HCT116 (cell line): ENCODE data around the gene CYP26B1. TPM values are rescaled to one million over a fixed set of nuclear protein-coding genes. Genes with fewer than 3 reads are reported as not detected.
A peak's percentile ranks its signal among the peaks of the same experiment; 100 is the strongest.

Experiments used
- ATAC-seq: fragments of 200-7000 bp; cut with Tn5 transposase; 2 replicates; pipeline ENCODE4 v1.9.1; 2020; ENCODE audit warnings: mild to moderate bottlenecking, moderate library complexity
- BruUV-seq: library from RNA; stranded (reverse); fragments of 400-500 nt; replicated peaks from 2 replicates; lab custom pipeline; 2021; lab: Mats Ljungman, UMichigan
- CTCF ChIA-PET: fragments of 300-600 bp; sonication (Branson Sonifier 250); formaldehyde crosslinking; loops from one replicate; lab custom pipeline; 2021; ENCODE audit warnings: antibody characterized with exemption; lab: Charles Lee
- POLR2A ChIA-PET: fragments of 300-600, 350-600 bp; sonication (Branson Sonifier 250); formaldehyde crosslinking; loops from one replicate; lab custom pipeline; 2021; ENCODE audit warnings: antibody characterized with exemption; lab: Charles Lee
- RAD21 ChIA-PET, 2 experiments: fragments of 300-600 bp; sonication (Branson Sonifier 250); formaldehyde crosslinking; loops; one replicate each; lab custom pipeline; 2023; ENCODE audit warnings: low total read pairs in 2 of 2; ENCODE audit not compliant: uncharacterized antibody in 2 of 2, unreplicated experiment in 2 of 2, low non-redundant PET in 1 of 2; lab: Charles Lee
- DNase-seq: peaks from one replicate; pipeline ENCODE4 v3.0.0-alpha.2; 2010; ENCODE audit warnings: low read depth, low spot score
- H2AFZ ChIP-seq: fragments of 200-600 bp; shearing (Covaris generic), sonication (generic); 2 replicates; pipeline ENCODE4 v1.6.1; 2017; ENCODE audit warnings: low read depth, mixed run types, mixed read lengths, antibody characterized with exemption, low read length; ENCODE audit not compliant: poor library complexity, severe bottlenecking
- H3K27ac ChIP-seq: 2 replicates; pipeline ENCODE4 v1.5.1; 2012; ENCODE audit warnings: low read depth, low read length
- H3K27me3 ChIP-seq: fragments of 200-600 bp; sonication (generic); 2 replicates; pipeline ENCODE4 v1.6.1; 2016; ENCODE audit warnings: mixed run types, low read length, mixed read lengths; ENCODE audit not compliant: insufficient read depth
- H3K36me3 ChIP-seq, 2 experiments: fragments of 200-500 bp in 1 of 2; fragments of 200-600 bp in 1 of 2; sonication (Bioruptor generic) in 1 of 2; sonication (generic) in 1 of 2; 2 replicates each; pipeline versions ENCODE4 v1.5.1 to v1.6.1; 2014 to 2016; ENCODE audit warnings: low read length in 2 of 2, inconsistent platforms in 1 of 2, mixed read lengths in 1 of 2, mixed run types in 1 of 2; ENCODE audit not compliant: insufficient read depth in 2 of 2, control insufficient read depth in 1 of 2
- H3K4me1 ChIP-seq, 2 experiments: fragments of 200-600 bp in 1 of 2; sonication (generic) in 1 of 2; 2 replicates each; pipeline versions ENCODE4 v1.5.1 to v1.6.1; 2012 to 2017; ENCODE audit warnings: low read length in 2 of 2, inconsistent platforms in 1 of 2, mild to moderate bottlenecking in 1 of 2, mixed read lengths in 1 of 2, mixed run types in 1 of 2, moderate library complexity in 1 of 2; ENCODE audit not compliant: insufficient read depth in 2 of 2, control insufficient read depth in 1 of 2
- H3K4me2 ChIP-seq: fragments of 200-600 bp; sonication (generic); 2 replicates; pipeline ENCODE4 v1.6.1; 2017; ENCODE audit warnings: mixed run types, low read length, mixed read lengths
- H3K4me3 ChIP-seq, 2 experiments: fragments of 200-600 bp in 1 of 2; sonication (generic) in 1 of 2; replicated peaks in 1 of 2; 2 replicates each; pipeline ENCODE4 v1.5.1; 2011 to 2016; ENCODE audit warnings: low read length in 2 of 2, control low read depth in 1 of 2, low read depth in 1 of 2, mild to moderate bottlenecking in 1 of 2, mixed read lengths in 1 of 2, mixed run types in 1 of 2
- H3K79me2 ChIP-seq: fragments of 200-600 bp; sonication (generic); 2 replicates; pipeline ENCODE4 v1.6.1; 2017; ENCODE audit warnings: mild to moderate bottlenecking, mixed run types, low read length, moderate library complexity, mixed read lengths; ENCODE audit not compliant: insufficient read depth
- H3K9ac ChIP-seq: fragments of 200-600 bp; sonication (generic); 2 replicates; pipeline ENCODE4 v1.6.1; 2016; ENCODE audit warnings: low read length, mixed read lengths
- H3K9me2 ChIP-seq: fragments of 200-600 bp; sonication (generic), shearing (Covaris generic); 2 replicates; pipeline ENCODE4 v1.6.1; 2017; ENCODE audit warnings: mixed run types, mild to moderate bottlenecking, moderate library complexity; ENCODE audit not compliant: insufficient read depth
- H3K9me3 ChIP-seq, 2 experiments: fragments of 200-500 bp in 1 of 2; fragments of 200-600 bp in 1 of 2; sonication (Bioruptor generic) in 1 of 2; sonication (generic) in 1 of 2; 2 replicates each; pipeline ENCODE4 v1.6.1; 2014 to 2017; ENCODE audit warnings: low read length in 2 of 2, mixed read lengths in 2 of 2, inconsistent platforms in 1 of 2, low read depth in 1 of 2, mild to moderate bottlenecking in 1 of 2, mixed run types in 1 of 2, moderate library complexity in 1 of 2; ENCODE audit not compliant: control insufficient read depth in 1 of 2, insufficient read depth in 1 of 2
- H4K20me1 ChIP-seq: fragments of 200-600 bp; sonication (generic), shearing (Covaris generic); 2 replicates; pipeline ENCODE4 v1.6.1; 2017; ENCODE audit warnings: mixed run types, mild to moderate bottlenecking, moderate library complexity; ENCODE audit not compliant: insufficient read depth
- EGR1 ChIP-seq: IDR thresholded peaks from 2 replicates; pipeline ENCODE4 v1.6.1; 2012; ENCODE audit warnings: low read depth
- ELF1 ChIP-seq: IDR thresholded peaks from 2 replicates; pipeline ENCODE4 v1.6.1; 2012; ENCODE audit warnings: low read depth, borderline replicate concordance
- FOSL1 ChIP-seq: IDR thresholded peaks from 2 replicates; pipeline ENCODE4 v1.6.1; 2012; ENCODE audit warnings: low read depth
- POLR2A ChIP-seq: IDR thresholded peaks from 2 replicates; pipeline ENCODE4 v1.7.0; 2011; ENCODE audit warnings: borderline replicate concordance; ENCODE audit not compliant: insufficient read depth, insufficient read length; ENCODE audit errors: extremely low read depth
- RAD21 ChIP-seq: IDR thresholded peaks from 2 replicates; pipeline ENCODE4 v1.6.1; 2012; ENCODE audit warnings: low read depth, mild to moderate bottlenecking
- SIN3A ChIP-seq: IDR thresholded peaks from 2 replicates; pipeline ENCODE4 v1.6.1; 2012; ENCODE audit warnings: low read depth
- SP1 ChIP-seq: IDR thresholded peaks from 2 replicates; pipeline ENCODE4 v1.6.1; 2012; ENCODE audit warnings: low read depth
- TCF7L2 ChIP-seq: IDR thresholded peaks from 2 replicates; pipeline ENCODE4 v1.7.0; 2011; ENCODE audit warnings: borderline replicate concordance, inconsistent platforms; ENCODE audit not compliant: insufficient read depth, insufficient read length; ENCODE audit errors: extremely low read depth
- ZBTB33 ChIP-seq: IDR thresholded peaks from 2 replicates; pipeline ENCODE4 v1.6.1; 2011; ENCODE audit warnings: mild to moderate bottlenecking, low read length, moderate library complexity; ENCODE audit not compliant: insufficient replicate concordance; ENCODE audit errors: extremely low read depth
- ZNF274 ChIP-seq: fragments of 200-500 bp; sonication (Bioruptor generic); IDR thresholded peaks from 2 replicates; pipeline ENCODE4 v1.6.1; 2014; ENCODE audit warnings: mild to moderate bottlenecking, low read depth, low read length, inconsistent platforms
- intact Hi-C: fragments of 100-400 bp; cut with micrococcal nuclease; formaldehyde crosslinking; loops from 2 replicates; pipeline ENCODE4 v1.10.0; 2022
- total RNA-seq: library from RNA; stranded (reverse); gene quantifications from one replicate; pipeline ENCODE4 v1.2.1, GENCODE V29; 2021; ENCODE audit not compliant: unreplicated experiment
- TF ChIP-seq, protein P1 (sequence below): IDR thresholded peaks from 2 replicates; pipeline ENCODE4 v1.6.1; 2012; ENCODE audit warnings: low read depth
- TF ChIP-seq, protein P2 (sequence below), 3 experiments: fragments of 200-600 bp in 1 of 3; sonication (generic) in 1 of 3; IDR thresholded peaks in 2 of 3; conservative IDR thresholded peaks in 1 of 3; 2 replicates each; pipeline ENCODE4 v1.5.1; 2012 to 2017; ENCODE audit warnings: low read depth in 2 of 3, low read length in 2 of 3, antibody characterized with exemption in 1 of 3, borderline replicate concordance in 1 of 3, control low read depth in 1 of 3, mild to moderate bottlenecking in 1 of 3, mixed read lengths in 1 of 3, mixed run types in 1 of 3, moderate library complexity in 1 of 3; ENCODE audit not compliant: insufficient read depth in 1 of 3

Gene CYP26B1
- total RNA-seq, 1 experiment from 2014 or later: 21.1 TPM

DNA sequence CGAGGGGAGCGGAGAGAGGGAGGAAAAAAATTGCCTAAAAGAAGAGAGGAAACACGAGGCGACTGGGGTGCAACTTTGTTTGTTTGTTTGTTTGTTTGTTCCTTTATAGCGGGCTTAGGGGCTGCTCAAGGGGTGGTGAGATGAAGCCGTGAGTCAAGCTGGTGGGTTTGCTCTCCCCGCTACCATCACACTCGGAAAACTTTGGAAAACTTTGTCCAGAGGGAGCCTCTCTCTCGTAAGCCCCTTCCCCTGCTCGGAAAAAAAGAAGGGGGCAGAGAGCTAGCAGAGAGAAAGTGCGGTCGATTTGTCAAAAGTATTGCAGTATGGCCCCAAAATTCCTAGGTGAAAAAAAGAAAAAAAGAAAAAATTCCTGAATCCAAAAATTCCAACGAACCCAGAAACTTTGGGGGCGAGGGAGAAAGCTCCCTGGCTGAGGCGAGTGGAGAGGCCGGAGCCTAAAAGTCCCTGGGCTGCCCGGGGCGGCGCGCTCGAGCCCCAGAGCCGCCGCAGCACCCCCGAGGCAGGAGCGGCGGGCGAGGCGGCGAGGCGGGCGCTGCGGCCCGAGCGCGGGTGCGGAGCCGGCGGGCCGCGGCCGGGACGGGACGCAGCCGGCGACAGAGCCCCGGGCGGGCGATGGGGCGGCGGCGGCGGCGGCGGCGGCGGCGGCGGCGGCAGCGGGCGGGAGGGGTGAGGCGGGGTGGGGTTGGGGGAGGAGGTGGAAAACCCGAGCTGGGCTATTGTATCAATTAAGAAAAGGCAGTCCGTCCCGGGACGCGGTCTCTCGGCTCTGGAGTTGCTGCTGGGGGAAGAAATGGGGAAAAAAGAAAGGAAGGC is 558 bp upstream of the CYP26B1 start (continued):
- TF ChIP-seq, protein P1, sequence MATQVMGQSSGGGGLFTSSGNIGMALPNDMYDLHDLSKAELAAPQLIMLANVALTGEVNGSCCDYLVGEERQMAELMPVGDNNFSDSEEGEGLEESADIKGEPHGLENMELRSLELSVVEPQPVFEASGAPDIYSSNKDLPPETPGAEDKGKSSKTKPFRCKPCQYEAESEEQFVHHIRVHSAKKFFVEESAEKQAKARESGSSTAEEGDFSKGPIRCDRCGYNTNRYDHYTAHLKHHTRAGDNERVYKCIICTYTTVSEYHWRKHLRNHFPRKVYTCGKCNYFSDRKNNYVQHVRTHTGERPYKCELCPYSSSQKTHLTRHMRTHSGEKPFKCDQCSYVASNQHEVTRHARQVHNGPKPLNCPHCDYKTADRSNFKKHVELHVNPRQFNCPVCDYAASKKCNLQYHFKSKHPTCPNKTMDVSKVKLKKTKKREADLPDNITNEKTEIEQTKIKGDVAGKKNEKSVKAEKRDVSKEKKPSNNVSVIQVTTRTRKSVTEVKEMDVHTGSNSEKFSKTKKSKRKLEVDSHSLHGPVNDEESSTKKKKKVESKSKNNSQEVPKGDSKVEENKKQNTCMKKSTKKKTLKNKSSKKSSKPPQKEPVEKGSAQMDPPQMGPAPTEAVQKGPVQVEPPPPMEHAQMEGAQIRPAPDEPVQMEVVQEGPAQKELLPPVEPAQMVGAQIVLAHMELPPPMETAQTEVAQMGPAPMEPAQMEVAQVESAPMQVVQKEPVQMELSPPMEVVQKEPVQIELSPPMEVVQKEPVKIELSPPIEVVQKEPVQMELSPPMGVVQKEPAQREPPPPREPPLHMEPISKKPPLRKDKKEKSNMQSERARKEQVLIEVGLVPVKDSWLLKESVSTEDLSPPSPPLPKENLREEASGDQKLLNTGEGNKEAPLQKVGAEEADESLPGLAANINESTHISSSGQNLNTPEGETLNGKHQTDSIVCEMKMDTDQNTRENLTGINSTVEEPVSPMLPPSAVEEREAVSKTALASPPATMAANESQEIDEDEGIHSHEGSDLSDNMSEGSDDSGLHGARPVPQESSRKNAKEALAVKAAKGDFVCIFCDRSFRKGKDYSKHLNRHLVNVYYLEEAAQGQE: no peak
- TF ChIP-seq POLR2A (no peak), SP1 (no peak)
- TF ChIP-seq, all 23 proteins: peak for 0

DNA sequence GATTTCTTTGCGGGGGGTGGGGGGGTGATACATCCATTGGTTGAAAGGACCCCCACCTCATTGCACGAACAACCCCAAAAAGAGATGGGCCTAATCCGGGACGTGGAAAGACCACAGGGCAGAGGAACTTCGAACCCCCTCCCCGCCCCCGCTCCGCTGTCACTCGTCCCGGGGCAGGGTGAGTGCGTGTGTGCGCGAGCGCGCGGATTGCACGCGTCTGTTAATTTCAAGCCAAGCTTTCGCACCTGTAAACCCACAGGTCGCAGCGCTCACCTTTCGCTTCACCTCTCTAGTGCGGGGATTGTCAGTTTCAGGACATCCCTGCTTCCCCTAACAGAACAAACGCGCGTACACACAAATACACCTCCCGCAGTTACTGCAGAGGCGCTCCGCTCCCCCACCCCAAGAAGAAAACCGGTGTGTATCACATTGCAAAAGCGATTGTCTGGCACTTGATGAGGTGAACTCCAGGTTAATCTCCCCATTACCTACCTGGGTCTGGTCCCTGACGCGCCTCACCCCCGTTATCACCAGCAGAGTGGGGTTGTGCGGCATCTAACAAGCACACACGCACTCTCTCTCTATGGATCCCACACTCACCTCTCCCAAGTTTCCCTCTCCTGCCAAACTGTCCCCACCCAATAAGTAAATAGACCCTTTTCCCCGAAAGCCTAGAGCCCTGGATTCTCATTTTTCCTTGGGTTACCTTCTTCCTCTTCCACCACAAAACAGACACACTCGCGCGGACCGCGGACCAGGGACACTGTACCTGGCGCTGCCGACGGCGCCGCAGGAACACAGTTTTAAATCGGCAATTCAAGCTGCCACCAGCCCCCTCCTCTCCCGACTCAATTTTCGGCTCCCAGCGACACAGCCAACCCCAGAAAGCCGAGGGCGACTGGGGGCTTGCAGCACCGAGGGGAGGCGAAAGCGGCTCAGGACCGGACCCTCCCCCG is 1.0 kb downstream of the CYP26B1 start:
- Histone ChIP-seq H2AFZ (no peak overlapping the region), H3K4me2 (peak overlapping the region; percentile 90), H3K79me2 (no peaks in the 10 kb centered on the region), H3K9me3 (no peaks in the 10 kb centered on the region), H3K9ac (no peak overlapping the region), H3K36me3 (no peaks in the 10 kb centered on the region), H4K20me1 (no peaks in the 10 kb centered on the region), H3K4me3 (peak overlapping the region in 1 of 2 experiments; percentile 68; a peak in 2 of 4 replicates), H3K27me3 (no peaks in the 10 kb centered on the region), H3K4me1 (peaks cover 18 to 44% of the 10 kb centered on the region in 2 experiments; a peak in 3 of 4 replicates), H3K9me2 (no peaks in the 10 kb centered on the region), H3K27ac (no peak overlapping the region)
- ChIA-PET CTCF (no interaction called here), POLR2A (no interaction called here), RAD21 (no interaction called here)
- DNase-seq (no peak), ATAC-seq (no peak)
- no TSS peak for BruUV-seq
- intact Hi-C loops: no loop called here
- TF ChIP-seq EGR1 (no peak), FOSL1 (no peak), ZNF274 (no peak), RAD21 (no peak), ELF1 (no peak), TCF7L2 (no peak), SIN3A (no peak), ZBTB33 (no peak), POLR2A (no peak)
- TF ChIP-seq, protein P2, sequence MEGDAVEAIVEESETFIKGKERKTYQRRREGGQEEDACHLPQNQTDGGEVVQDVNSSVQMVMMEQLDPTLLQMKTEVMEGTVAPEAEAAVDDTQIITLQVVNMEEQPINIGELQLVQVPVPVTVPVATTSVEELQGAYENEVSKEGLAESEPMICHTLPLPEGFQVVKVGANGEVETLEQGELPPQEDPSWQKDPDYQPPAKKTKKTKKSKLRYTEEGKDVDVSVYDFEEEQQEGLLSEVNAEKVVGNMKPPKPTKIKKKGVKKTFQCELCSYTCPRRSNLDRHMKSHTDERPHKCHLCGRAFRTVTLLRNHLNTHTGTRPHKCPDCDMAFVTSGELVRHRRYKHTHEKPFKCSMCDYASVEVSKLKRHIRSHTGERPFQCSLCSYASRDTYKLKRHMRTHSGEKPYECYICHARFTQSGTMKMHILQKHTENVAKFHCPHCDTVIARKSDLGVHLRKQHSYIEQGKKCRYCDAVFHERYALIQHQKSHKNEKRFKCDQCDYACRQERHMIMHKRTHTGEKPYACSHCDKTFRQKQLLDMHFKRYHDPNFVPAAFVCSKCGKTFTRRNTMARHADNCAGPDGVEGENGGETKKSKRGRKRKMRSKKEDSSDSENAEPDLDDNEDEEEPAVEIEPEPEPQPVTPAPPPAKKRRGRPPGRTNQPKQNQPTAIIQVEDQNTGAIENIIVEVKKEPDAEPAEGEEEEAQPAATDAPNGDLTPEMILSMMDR (IDR thresholded peaks at IDR 0.05 in 2 of 3, conservative IDR thresholded peaks at IDR 0.05 in 1 of 3; ENCODE audit: borderline replicate concordance in 1 of 3, insufficient read depth in 1 of 3, low read depth in 2 of 3, low read length in 2 of 3): no peak
